Measurements from ENCODE around the gene NOL4L.

NOL4L gene

DNA sequence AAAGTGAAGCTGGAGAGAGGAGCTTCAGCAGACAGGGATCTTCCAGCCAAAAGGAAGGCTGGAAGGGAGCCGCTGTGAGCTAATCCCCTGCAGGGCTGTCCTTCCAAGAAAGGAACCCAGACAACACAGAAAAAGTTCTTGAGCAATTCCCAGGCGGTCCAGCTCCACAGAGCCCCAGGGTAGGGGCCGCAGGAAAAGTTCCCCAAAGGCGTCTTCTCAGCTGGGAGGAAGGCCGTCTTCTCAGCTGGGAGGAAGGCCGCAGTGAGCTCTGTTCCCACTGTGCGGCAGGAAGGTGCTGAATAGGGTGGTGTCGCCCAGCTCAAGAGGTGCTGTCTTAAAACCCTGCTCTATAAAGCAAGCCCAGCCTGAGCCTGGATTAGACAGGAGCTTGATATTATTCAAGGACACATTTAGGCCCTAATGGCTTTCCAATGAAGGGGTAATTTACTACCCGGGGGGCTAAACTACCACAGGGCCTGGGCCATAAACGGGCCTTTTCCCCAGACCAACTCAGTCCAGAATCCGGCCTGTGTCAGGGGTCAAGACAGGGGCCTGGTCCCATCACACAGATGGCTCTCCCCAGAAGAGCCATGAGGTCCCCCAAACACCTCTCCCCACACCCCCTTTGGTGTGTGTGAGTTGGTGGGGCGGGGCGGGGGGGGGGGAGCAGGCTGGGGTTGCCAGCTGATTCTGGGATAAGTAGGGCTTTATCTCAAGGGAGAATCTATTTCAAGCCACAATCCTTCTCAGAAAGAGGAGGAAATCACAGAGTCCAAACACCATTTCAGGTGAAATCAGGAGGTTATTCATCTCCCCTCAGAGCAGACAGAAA is 103.6 kb downstream of the NOL4L start:
- no peaks in the 10 kb centered on the region for H3K9me3 Mint-ChIP-seq
- no peaks in the 10 kb centered on the region for H3K27me3 Mint-ChIP-seq
- peaks cover 20% of the 10 kb centered on the region for H3K36me3 Mint-ChIP-seq (ENCODE audit: insufficient read depth)
- DNase-seq, result no peak
- H3K27ac Mint-ChIP-seq, result peak overlapping the region in 1 of 2 donors; percentile 60
- H3K4me1 Mint-ChIP-seq (ENCODE audit: low read depth in 2 of 2), result peaks cover 47 to 52% of the 10 kb centered on the region in 2 donors
- no peak for ATAC-seq (replicated peaks)
- peak overlapping the region; percentile 88 to 92 for H3K4me3 Mint-ChIP-seq

DNA sequence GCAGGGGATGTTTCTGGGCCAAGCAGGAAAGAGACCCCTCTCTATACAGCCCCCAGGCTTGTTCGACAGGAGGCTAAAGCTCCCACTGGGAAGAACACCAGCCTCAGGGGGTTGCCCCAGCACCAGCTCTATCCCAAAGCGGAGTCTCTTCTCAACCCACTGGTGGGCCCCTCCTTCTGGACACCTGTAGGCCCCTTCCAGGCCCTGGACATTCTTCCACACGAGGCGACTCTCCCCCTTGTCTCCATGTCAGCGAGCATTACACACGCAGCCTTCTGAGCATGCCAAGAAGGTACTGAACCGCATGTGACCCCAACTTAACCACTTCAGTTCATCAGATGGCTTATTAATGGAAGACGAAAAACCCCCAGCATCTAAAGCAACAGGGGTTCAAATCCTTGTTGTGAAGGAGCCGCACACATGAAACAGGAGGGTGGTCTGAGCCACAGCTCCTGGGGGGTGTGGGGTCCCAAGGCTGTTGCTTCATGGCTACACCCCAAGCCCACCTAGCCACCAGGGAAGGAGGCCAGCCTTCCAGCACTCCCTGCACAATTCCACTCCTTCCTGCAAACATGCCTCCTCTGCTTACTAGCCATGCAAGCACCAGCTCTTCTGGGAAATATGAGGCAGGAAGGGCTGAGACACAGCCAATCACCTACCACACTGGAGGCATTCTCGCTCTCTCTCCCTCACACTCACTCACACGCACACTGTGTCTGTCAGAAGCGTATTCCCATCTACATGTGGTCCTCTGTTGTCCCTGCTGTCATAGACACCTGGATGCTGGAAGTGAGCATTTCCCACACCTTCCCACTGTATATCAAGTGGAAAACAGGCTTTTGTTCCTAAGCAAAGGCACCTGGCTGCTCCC is 104.5 kb downstream of the NOL4L start:
- Mint-ChIP-seq H3K9me3 (no peaks in the 10 kb centered on the region), H3K27me3 (no peaks in the 10 kb centered on the region), H3K27ac (peak overlapping the region; percentile 81 to 88), H3K4me1 (ENCODE audit: low read depth in 2 of 2) (peaks cover 44 to 53% of the 10 kb centered on the region in 2 donors), H3K4me3 (peak overlapping the region in 1 of 2 donors; percentile 34), H3K36me3 (ENCODE audit: insufficient read depth) (peaks cover 15% of the 10 kb centered on the region)
- DNase-seq (no peak), ATAC-seq (replicated peaks) (no peak)

- Mint-ChIP-seq H3K27ac (peak overlapping the region; percentile 81 to 88), H3K36me3 (ENCODE audit: insufficient read depth) (peaks cover 17% of the 10 kb centered on the region), H3K4me3 (peak overlapping the region in 1 of 2 donors; percentile 25), H3K27me3 (no peaks in the 10 kb centered on the region), H3K9me3 (no peaks in the 10 kb centered on the region), H3K4me1 (ENCODE audit: low read depth in 2 of 2) (peaks cover 36 to 46% of the 10 kb centered on the region in 2 donors)
- ATAC-seq (replicated peaks) (no peak), DNase-seq (no peak)
Observed at GRCh38 chr20:32479697-32480171, 105.4 kb downstream of the NOL4L start.

- peaks cover 13% of the 10 kb centered on the region for H3K36me3 Mint-ChIP-seq (ENCODE audit: insufficient read depth)
- no peaks in the 10 kb centered on the region for H3K9me3 Mint-ChIP-seq
- DNase-seq (no peak), ATAC-seq (replicated peaks) (no peak)
- no peaks in the 10 kb centered on the region for H3K27me3 Mint-ChIP-seq
- H3K4me3 Mint-ChIP-seq, result no peak overlapping the region
- peak overlapping the region; percentile 81 to 88 for H3K27ac Mint-ChIP-seq
- peaks cover 36 to 46% of the 10 kb centered on the region in 2 donors for H3K4me1 Mint-ChIP-seq (ENCODE audit: low read depth in 2 of 2)
Observed at GRCh38 chr20:32479012-32479411, 106.1 kb downstream of the NOL4L start.

DNA sequence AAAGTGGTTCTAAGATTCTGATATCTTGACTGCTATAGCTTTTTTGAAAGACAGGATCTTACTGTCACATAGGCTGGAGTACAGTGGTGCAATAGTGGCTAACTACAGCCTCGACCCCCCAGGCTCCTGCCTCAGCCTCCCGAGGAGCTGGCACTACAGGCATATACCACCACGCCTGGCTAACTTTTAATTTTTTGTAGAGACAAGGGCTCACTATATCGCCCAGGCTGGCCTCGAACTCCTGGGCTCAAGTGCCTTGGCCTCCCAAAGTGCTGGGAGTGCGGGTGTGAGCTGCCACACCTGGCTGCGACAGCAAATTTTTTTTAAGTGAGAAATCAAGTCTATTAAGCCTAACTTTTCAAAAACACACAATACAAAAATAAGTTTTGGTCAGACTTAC is 106.6 kb downstream of the NOL4L start:
- no peak for ATAC-seq (replicated peaks)
- Mint-ChIP-seq H3K4me1 (ENCODE audit: low read depth in 2 of 2) (peaks cover 34 to 47% of the 10 kb centered on the region in 2 donors), H3K27me3 (no peaks in the 10 kb centered on the region), H3K4me3 (no peak overlapping the region), H3K27ac (peak overlapping the region in 1 of 2 donors; percentile 88), H3K9me3 (no peaks in the 10 kb centered on the region), H3K36me3 (ENCODE audit: insufficient read depth) (peaks cover 11% of the 10 kb centered on the region)
- DNase-seq, result no peak

- H3K27me3 Mint-ChIP-seq, result no peaks in the 10 kb centered on the region
- ATAC-seq (replicated peaks), result no peak
- peak overlapping the region in 1 of 2 donors; percentile 88 for H3K27ac Mint-ChIP-seq
- peaks cover 33 to 51% of the 10 kb centered on the region in 2 donors for H3K4me1 Mint-ChIP-seq (ENCODE audit: low read depth in 2 of 2)
- peaks cover 14% of the 10 kb centered on the region for H3K36me3 Mint-ChIP-seq (ENCODE audit: insufficient read depth)
- no peak overlapping the region for H3K4me3 Mint-ChIP-seq
- no peak for DNase-seq
- no peaks in the 10 kb centered on the region for H3K9me3 Mint-ChIP-seq
Observed at GRCh38 chr20:32477594-32478512, 107.3 kb downstream of the NOL4L start.

- H3K4me3 Mint-ChIP-seq, result no peak overlapping the region
- H3K36me3 Mint-ChIP-seq (ENCODE audit: insufficient read depth), result peaks cover 14% of the 10 kb centered on the region
- no peaks in the 10 kb centered on the region for H3K27me3 Mint-ChIP-seq
- no peaks in the 10 kb centered on the region for H3K9me3 Mint-ChIP-seq
- DNase-seq (no peak), ATAC-seq (replicated peaks) (no peak)
- peak overlapping the region; percentile 78 to 88 for H3K27ac Mint-ChIP-seq
- H3K4me1 Mint-ChIP-seq (ENCODE audit: low read depth in 2 of 2), result peaks cover 33 to 51% of the 10 kb centered on the region in 2 donors
Observed at GRCh38 chr20:32476684-32477593, 108.2 kb downstream of the NOL4L start.

GRCh38 chr20:32474967-32475811 is 109.9 kb downstream of the NOL4L start:
- peaks cover 25 to 49% of the 10 kb centered on the region in 2 donors for H3K4me1 Mint-ChIP-seq (ENCODE audit: low read depth in 2 of 2)
- peak overlapping the region; percentile 78 to 88 for H3K27ac Mint-ChIP-seq
- H3K9me3 Mint-ChIP-seq, result no peaks in the 10 kb centered on the region
- no peak for DNase-seq
- H3K27me3 Mint-ChIP-seq, result no peaks in the 10 kb centered on the region
- ATAC-seq (replicated peaks), result no peak
- H3K4me3 Mint-ChIP-seq, result peak overlapping the region in 1 of 2 donors; percentile 8
- peaks cover 21% of the 10 kb centered on the region for H3K36me3 Mint-ChIP-seq (ENCODE audit: insufficient read depth)

- Mint-ChIP-seq H3K36me3 (ENCODE audit: insufficient read depth) (peaks cover 22% of the 10 kb centered on the region), H3K27me3 (no peaks in the 10 kb centered on the region), H3K27ac (peak overlapping the region; percentile 49 to 78), H3K4me3 (no peak overlapping the region), H3K9me3 (no peaks in the 10 kb centered on the region), H3K4me1 (ENCODE audit: low read depth in 2 of 2) (peaks cover 20 to 47% of the 10 kb centered on the region in 2 donors)
- ATAC-seq (replicated peaks) (no peak), DNase-seq (no peak)
Observed at GRCh38 chr20:32474717-32474966, 110.5 kb downstream of the NOL4L start.

DNA sequence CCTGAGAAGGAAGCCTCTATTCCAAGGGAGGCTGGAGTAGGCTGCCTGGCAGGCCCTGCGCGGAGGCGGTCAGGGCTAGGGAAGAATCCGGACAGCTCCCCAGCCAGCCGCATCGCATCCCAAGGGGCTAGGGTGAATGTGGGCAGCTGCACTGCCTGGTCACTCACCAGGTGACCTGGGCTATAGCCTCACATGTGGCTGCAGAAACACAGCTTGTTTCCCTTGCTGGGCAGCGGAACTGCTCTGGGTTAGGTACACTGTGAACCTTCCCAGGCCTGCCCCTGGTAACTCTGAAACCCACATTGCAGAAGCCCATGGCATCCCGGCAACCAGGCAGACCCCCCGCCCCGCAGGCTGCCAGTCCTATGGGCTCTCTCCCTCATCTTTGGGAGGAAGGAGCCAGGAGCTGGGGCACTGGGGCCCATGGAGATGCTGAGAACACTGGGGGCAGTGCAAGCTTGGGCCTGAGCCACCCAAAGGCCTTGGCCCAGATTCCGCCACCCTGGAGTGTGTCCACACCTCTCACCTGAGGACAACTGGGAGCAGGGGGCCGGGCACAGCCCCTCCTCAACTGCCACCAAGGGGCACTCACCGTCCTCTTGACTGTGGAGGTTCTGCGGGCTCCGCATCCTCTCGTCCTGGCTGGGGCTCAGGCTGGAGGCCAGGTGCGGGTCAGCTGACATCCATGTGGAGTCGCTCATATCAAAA is 111.0 kb downstream of the NOL4L start:
- H3K4me3 Mint-ChIP-seq, result no peak overlapping the region
- no peak for ATAC-seq (replicated peaks)
- H3K36me3 Mint-ChIP-seq (ENCODE audit: insufficient read depth), result peaks cover 22% of the 10 kb centered on the region
- DNase-seq, result no peak
- peak overlapping the region in 1 of 2 donors; percentile 77 for H3K27ac Mint-ChIP-seq
- H3K27me3 Mint-ChIP-seq, result no peaks in the 10 kb centered on the region
- H3K4me1 Mint-ChIP-seq (ENCODE audit: low read depth in 2 of 2), result peaks cover 15 to 45% of the 10 kb centered on the region in 2 donors
- H3K9me3 Mint-ChIP-seq, result no peaks in the 10 kb centered on the region

Measured in effector memory CD8-positive, alpha-beta T cell (primary cell).